Endodermal cell (in vitro differentiated cells): Measurements from ENCODE around the gene TSEN15. TPM values are rescaled to one million over a fixed set of nuclear protein-coding genes. Genes with fewer than 3 reads are reported as not detected.

Experiments
- DNase-seq: peaks from one replicate; pipeline ENCODE4 v3.0.0-alpha.2; 2017
- H3K27ac ChIP-seq: 2 replicates; pipeline ENCODE4 v1.5.1; 2013; ENCODE audit warnings: mild to moderate bottlenecking, low read depth, low read length, moderate library complexity
- H3K27me3 ChIP-seq: 2 replicates; pipeline ENCODE4 v1.6.1; 2013; ENCODE audit warnings: mild to moderate bottlenecking, low read length, moderate library complexity; ENCODE audit not compliant: insufficient read depth, control insufficient read depth, poor library complexity, severe bottlenecking
- H3K36me3 ChIP-seq: 2 replicates; pipeline ENCODE4 v1.7.0; 2013; ENCODE audit warnings: mild to moderate bottlenecking, low read length, moderate library complexity; ENCODE audit not compliant: control insufficient read depth, insufficient read depth
- H3K4me1 ChIP-seq: one replicate; pipeline ENCODE4 v1.7.0; 2013; ENCODE audit warnings: low read length; ENCODE audit not compliant: control insufficient read depth, insufficient read depth
- H3K4me3 ChIP-seq: 2 replicates; pipeline ENCODE4 v1.5.1; 2013; ENCODE audit warnings: mild to moderate bottlenecking, low read length, moderate library complexity
- H3K9ac ChIP-seq: 2 replicates; pipeline ENCODE4 v1.6.1; 2013; ENCODE audit warnings: mild to moderate bottlenecking, low read length, moderate library complexity; ENCODE audit not compliant: poor library complexity, severe bottlenecking; ENCODE audit errors: extremely low read depth
- H3K9me3 ChIP-seq: 2 replicates; pipeline ENCODE4 v1.6.1; 2013; ENCODE audit warnings: mild to moderate bottlenecking, low read length, moderate library complexity; ENCODE audit not compliant: control insufficient read depth
- H3K27ac Mint-ChIP-seq: 2 replicates; pipeline ENCODE4 v1.8.0; 2020; ENCODE audit warnings: mixed read lengths
- H3K27me3 Mint-ChIP-seq: 2 replicates; pipeline ENCODE4 v1.8.0; 2021; ENCODE audit warnings: mild to moderate bottlenecking, mixed read lengths; ENCODE audit not compliant: insufficient read depth
- H3K36me3 Mint-ChIP-seq: 2 replicates; pipeline ENCODE4 v1.8.0; 2020; ENCODE audit warnings: low read depth, mixed read lengths
- H3K4me1 Mint-ChIP-seq: 2 replicates; pipeline ENCODE4 v1.8.0; 2020; ENCODE audit warnings: mixed read lengths
- H3K4me3 Mint-ChIP-seq: 2 replicates; pipeline ENCODE4 v1.8.0; 2020; ENCODE audit warnings: mild to moderate bottlenecking, moderate library complexity, mixed read lengths
- H3K9me3 Mint-ChIP-seq: 2 replicates; pipeline ENCODE4 v1.8.0; 2020; ENCODE audit warnings: mild to moderate bottlenecking, mixed read lengths
- CTCF ChIP-seq: fragments of 200-600 bp; sonication (generic); conservative IDR thresholded peaks from 2 replicates; pipeline ENCODE4 v1.5.0; 2021; ENCODE audit warnings: antibody characterized with exemption, mild to moderate bottlenecking
- WGBS, 2 experiments: methylation state at CpG; one replicate each; pipeline versions ENCODE4 v1.1.5 to v1.1.7; 2013; ENCODE audit warnings: missing lambda C conversion rate in 2 of 2, mixed read lengths in 1 of 2; ENCODE audit not compliant: insufficient coverage in 1 of 2, insufficient read length in 1 of 2; 5-methylcytosine and 5-hydroxymethylcytosine counted together
- total RNA-seq, 2 donors: library from RNA; stranded (reverse); fragmentation: NEBNext Ultra II Directional in 1 of 2; extraction: Animal tissue kit (Norgen Biotek cat#: 25700) in 1 of 2; gene quantifications; 2 replicates in 1 of 2; 3 replicates in 1 of 2; pipeline ENCODE4 v1.2.1, GENCODE V29; 2021

Gene TSEN15
- total RNA-seq, 2 donors from 2014 or later = 20.4 to 22.5 TPM

- Histone ChIP-seq H3K9ac (no peak overlapping the region), H3K36me3 (no peaks in the 10 kb centered on the region), H3K27ac (no peak overlapping the region), H3K4me1 (peaks cover 4% of the 10 kb centered on the region), H3K9me3 (no peaks in the 10 kb centered on the region), H3K4me3 (no peak overlapping the region), H3K27me3 (peaks cover 19% of the 10 kb centered on the region)
- peaks cover 21% of the 10 kb centered on the region for H3K4me1 Mint-ChIP-seq
- DNase-seq = no peak
- peaks cover 13% of the 10 kb centered on the region for H3K27me3 Mint-ChIP-seq
- 90% methylated on average over 2 of the region's 2 CpGs for WGBS, 2 experiments
- H3K27ac Mint-ChIP-seq = no peak overlapping the region
- H3K36me3 Mint-ChIP-seq = no peaks in the 10 kb centered on the region
- TF ChIP-seq CTCF = no peak
- no peak overlapping the region for H3K4me3 Mint-ChIP-seq
- H3K9me3 Mint-ChIP-seq = no peaks in the 10 kb centered on the region
Measured at GRCh38 chr1:184018622-184019021, 32.9 kb upstream of the TSEN15 start.

GRCh38 chr1:184019069-184019468 lies 32.5 kb upstream of the TSEN15 start:
- Histone ChIP-seq H3K36me3 (no peaks in the 10 kb centered on the region), H3K4me3 (no peak overlapping the region), H3K27ac (no peak overlapping the region), H3K9me3 (no peaks in the 10 kb centered on the region), H3K9ac (no peak overlapping the region), H3K27me3 (peaks cover 19% of the 10 kb centered on the region), H3K4me1 (peaks cover 4% of the 10 kb centered on the region)
- WGBS, 2 experiments = 92 to 96% methylated on average over 5 of the region's 5 CpGs
- no peak overlapping the region for H3K4me3 Mint-ChIP-seq
- peaks cover 21% of the 10 kb centered on the region for H3K4me1 Mint-ChIP-seq
- no peak for TF ChIP-seq CTCF
- peaks cover 10% of the 10 kb centered on the region for H3K27me3 Mint-ChIP-seq
- H3K36me3 Mint-ChIP-seq = no peaks in the 10 kb centered on the region
- DNase-seq = no peak
- no peaks in the 10 kb centered on the region for H3K9me3 Mint-ChIP-seq
- H3K27ac Mint-ChIP-seq = no peak overlapping the region

GRCh38 chr1:184019506-184019905 lies 32.0 kb upstream of the TSEN15 start:
- Histone ChIP-seq H3K9me3 (no peaks in the 10 kb centered on the region), H3K27me3 (peaks cover 19% of the 10 kb centered on the region), H3K4me3 (no peak overlapping the region), H3K27ac (no peak overlapping the region), H3K36me3 (no peaks in the 10 kb centered on the region), H3K4me1 (peaks cover 4% of the 10 kb centered on the region), H3K9ac (no peak overlapping the region)
- no peak for TF ChIP-seq CTCF
- Mint-ChIP-seq H3K27ac (no peak overlapping the region), H3K27me3 (peaks cover 7% of the 10 kb centered on the region), H3K4me1 (peaks cover 21% of the 10 kb centered on the region), H3K9me3 (no peaks in the 10 kb centered on the region), H3K36me3 (no peaks in the 10 kb centered on the region), H3K4me3 (no peak overlapping the region)
- no peak for DNase-seq
- 95 to 100% methylated on average over 2 of the region's 2 CpGs for WGBS, 2 experiments
